ENCODE measurements around the gene LRBA. TPM values are rescaled to one million over a fixed set of nuclear protein-coding genes. Genes with fewer than 3 reads are reported as not detected.

Gene LRBA
- total and polyA plus RNA-seq, 9 of the 15 experiments (the other 6 are each of a cell fraction or from before 2014, with no cell fraction given) = 24.2 to 88.7 (median 59.7) TPM

DNA sequence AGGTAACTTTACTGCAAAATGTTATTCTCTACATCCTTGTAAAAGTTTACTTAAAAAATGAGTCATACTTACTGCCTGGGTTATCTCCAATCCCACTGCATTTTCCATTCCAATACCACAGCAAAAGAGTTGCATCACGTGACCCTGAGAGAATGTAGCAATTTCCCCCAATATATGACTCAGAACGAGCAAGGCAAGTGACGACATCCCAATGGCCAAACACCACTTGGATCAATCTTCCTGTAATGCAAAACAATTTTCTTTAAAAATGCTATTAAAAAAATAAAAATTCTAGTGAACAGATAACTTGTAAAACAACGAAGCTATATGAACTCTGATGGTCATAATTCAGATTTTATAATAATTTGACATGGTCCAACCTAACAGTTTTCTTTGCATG, 712.5 kb downstream of the LRBA start (continued):
- TF ChIP-seq, protein P1, sequence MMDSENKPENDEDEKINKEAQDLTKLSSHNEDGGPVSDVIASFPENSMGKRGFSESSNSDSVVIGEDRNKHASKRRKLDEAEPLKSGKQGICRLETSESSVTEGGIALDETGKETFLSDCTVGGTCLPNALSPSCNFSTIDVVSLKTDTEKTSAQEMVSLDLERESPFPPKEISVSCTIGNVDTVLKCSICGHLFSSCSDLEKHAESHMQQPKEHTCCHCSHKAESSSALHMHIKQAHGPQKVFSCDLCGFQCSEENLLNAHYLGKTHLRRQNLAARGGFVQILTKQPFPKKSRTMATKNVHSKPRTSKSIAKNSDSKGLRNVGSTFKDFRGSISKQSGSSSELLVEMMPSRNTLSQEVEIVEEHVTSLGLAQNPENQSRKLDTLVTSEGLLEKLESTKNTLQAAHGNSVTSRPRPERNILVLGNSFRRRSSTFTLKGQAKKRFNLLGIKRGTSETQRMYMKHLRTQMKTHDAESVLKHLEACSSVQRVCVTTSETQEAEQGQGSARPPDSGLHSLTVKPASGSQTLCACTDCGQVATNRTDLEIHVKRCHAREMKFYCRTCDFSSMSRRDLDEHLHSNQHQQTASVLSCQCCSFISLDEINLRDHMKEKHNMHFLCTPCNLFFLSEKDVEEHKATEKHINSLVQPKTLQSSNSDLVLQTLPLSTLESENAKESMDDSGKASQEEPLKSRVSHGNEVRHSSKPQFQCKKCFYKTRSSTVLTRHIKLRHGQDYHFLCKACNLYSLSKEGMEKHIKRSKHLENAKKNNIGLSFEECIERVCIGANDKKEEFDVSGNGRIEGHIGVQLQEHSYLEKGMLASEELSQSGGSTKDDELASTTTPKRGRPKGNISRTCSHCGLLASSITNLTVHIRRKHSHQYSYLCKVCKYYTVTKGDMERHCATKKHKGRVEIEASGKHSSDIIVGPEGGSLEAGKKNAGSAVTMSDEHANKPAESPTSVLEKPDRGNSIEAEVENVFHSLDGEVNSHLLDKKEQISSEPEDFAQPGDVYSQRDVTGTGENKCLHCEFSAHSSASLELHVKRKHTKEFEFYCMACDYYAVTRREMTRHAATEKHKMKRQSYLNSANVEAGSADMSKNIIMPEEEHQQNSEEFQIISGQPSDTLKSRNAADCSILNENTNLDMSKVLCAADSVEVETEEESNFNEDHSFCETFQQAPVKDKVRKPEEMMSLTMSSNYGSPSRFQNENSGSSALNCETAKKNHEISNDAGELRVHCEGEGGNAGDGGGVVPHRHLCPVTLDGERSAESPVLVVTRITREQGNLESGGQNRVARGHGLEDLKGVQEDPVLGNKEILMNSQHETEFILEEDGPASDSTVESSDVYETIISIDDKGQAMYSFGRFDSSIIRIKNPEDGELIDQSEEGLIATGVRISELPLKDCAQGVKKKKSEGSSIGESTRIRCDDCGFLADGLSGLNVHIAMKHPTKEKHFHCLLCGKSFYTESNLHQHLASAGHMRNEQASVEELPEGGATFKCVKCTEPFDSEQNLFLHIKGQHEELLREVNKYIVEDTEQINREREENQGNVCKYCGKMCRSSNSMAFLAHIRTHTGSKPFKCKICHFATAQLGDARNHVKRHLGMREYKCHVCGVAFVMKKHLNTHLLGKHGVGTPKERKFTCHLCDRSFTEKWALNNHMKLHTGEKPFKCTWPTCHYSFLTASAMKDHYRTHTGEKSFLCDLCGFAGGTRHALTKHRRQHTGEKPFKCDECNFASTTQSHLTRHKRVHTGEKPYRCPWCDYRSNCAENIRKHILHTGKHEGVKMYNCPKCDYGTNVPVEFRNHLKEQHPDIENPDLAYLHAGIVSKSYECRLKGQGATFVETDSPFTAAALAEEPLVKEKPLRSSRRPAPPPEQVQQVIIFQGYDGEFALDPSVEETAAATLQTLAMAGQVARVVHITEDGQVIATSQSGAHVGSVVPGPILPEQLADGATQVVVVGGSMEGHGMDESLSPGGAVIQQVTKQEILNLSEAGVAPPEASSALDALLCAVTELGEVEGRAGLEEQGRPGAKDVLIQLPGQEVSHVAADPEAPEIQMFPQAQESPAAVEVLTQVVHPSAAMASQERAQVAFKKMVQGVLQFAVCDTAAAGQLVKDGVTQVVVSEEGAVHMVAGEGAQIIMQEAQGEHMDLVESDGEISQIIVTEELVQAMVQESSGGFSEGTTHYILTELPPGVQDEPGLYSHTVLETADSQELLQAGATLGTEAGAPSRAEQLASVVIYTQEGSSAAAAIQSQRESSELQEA (IDR thresholded peaks at IDR 0.05; ENCODE audit: low read depth) = no peak
- TF ChIP-seq JUNB (CRISPR knock-in tag; conservative IDR thresholded peaks at IDR 0.05) = peak; percentile 54
- no peak for TF ChIP-seq POLR2AphosphoS5 (IDR thresholded peaks at IDR 0.05; ENCODE audit: control insufficient read depth, insufficient read depth, low read depth, low read length)
- TF ChIP-seq, protein P2, sequence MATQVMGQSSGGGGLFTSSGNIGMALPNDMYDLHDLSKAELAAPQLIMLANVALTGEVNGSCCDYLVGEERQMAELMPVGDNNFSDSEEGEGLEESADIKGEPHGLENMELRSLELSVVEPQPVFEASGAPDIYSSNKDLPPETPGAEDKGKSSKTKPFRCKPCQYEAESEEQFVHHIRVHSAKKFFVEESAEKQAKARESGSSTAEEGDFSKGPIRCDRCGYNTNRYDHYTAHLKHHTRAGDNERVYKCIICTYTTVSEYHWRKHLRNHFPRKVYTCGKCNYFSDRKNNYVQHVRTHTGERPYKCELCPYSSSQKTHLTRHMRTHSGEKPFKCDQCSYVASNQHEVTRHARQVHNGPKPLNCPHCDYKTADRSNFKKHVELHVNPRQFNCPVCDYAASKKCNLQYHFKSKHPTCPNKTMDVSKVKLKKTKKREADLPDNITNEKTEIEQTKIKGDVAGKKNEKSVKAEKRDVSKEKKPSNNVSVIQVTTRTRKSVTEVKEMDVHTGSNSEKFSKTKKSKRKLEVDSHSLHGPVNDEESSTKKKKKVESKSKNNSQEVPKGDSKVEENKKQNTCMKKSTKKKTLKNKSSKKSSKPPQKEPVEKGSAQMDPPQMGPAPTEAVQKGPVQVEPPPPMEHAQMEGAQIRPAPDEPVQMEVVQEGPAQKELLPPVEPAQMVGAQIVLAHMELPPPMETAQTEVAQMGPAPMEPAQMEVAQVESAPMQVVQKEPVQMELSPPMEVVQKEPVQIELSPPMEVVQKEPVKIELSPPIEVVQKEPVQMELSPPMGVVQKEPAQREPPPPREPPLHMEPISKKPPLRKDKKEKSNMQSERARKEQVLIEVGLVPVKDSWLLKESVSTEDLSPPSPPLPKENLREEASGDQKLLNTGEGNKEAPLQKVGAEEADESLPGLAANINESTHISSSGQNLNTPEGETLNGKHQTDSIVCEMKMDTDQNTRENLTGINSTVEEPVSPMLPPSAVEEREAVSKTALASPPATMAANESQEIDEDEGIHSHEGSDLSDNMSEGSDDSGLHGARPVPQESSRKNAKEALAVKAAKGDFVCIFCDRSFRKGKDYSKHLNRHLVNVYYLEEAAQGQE (IDR thresholded peaks at IDR 0.05; ENCODE audit: borderline replicate concordance) = peak; percentile 74
- TF ChIP-seq, protein P2 (CRISPR knock-in tag; IDR thresholded peaks at IDR 0.05; ENCODE audit: low read depth) = no peak
- no peak for TF ChIP-seq TRIM28 (IDR thresholded peaks at IDR 0.05)
- TF ChIP-seq SMARCA4 (IDR thresholded peaks at IDR 0.05) = peak; percentile 88
- peak; percentile 98 for TF ChIP-seq JUND (IDR thresholded peaks at IDR 0.05; ENCODE audit: borderline replicate concordance, low read depth, low read length)
- peak; percentile 95 for TF ChIP-seq JUND (tag; IDR thresholded peaks at IDR 0.05; ENCODE audit: borderline replicate concordance, low read depth, low read length)
- TF ChIP-seq, protein P3, sequence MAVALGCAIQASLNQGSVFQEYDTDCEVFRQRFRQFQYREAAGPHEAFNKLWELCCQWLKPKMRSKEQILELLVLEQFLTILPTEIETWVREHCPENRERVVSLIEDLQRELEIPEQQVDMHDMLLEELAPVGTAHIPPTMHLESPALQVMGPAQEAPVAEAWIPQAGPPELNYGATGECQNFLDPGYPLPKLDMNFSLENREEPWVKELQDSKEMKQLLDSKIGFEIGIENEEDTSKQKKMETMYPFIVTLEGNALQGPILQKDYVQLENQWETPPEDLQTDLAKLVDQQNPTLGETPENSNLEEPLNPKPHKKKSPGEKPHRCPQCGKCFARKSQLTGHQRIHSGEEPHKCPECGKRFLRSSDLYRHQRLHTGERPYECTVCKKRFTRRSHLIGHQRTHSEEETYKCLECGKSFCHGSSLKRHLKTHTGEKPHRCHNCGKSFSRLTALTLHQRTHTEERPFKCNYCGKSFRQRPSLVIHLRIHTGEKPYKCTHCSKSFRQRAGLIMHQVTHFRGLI (CRISPR knock-in tag; IDR thresholded peaks at IDR 0.05) = no peak
- no peak for TF ChIP-seq PTRF (tag; IDR thresholded peaks at IDR 0.05)
- TF ChIP-seq EP300 (IDR thresholded peaks at IDR 0.05; ENCODE audit: low read length) = peak; percentile 73

Data from K562 (cell line).